ENCODE results near the gene SSUH2.

The SSUH2 gene

GRCh38 chr3:8649757-8650156 lies 5.2 kb upstream of the SSUH2 start:
- no peaks in the 10 kb centered on the region for H3K79me2 ChIP-seq (ENCODE audit: control insufficient read depth, insufficient read depth, low read length, poor library complexity)
- no peaks in the 10 kb centered on the region for H3K9me3 ChIP-seq (ENCODE audit: insufficient read depth, low read depth, low read length)
- no peak overlapping the region for H4K91ac ChIP-seq (ENCODE audit: low read depth, low read length)
- H3K4ac ChIP-seq (ENCODE audit: low read depth, low read length) = no peak overlapping the region
- H3K14ac ChIP-seq (ENCODE audit: low read length) = no peak overlapping the region
- H2BK5ac ChIP-seq (ENCODE audit: low read depth, low read length, poor library complexity) = no peak overlapping the region
- H3K27me3 ChIP-seq (ENCODE audit: insufficient read depth, low read length) = no peaks in the 10 kb centered on the region
- H2BK120ac ChIP-seq (ENCODE audit: insufficient read depth, low read length, poor library complexity) = no peak overlapping the region
- H3K27ac ChIP-seq (ENCODE audit: low read depth, low read length) = no peak overlapping the region
- no peak for DNase-seq
- no peak overlapping the region for H3K18ac ChIP-seq (ENCODE audit: low read length)
- WGBS (ENCODE audit: extremely low coverage, insufficient coverage, insufficient read length) = no CpG with 5 or more reads among the region's 5 CpGs
- H3K23ac ChIP-seq (ENCODE audit: low read length) = no peak overlapping the region
- H4K8ac ChIP-seq (ENCODE audit: low read depth, low read length) = no peak overlapping the region
- no peaks in the 10 kb centered on the region for H3K36me3 ChIP-seq (ENCODE audit: control insufficient read depth in 1 of 2, insufficient read depth in 2 of 2, low read length in 2 of 2)
- H3K4me3 ChIP-seq (ENCODE audit: low read depth, low read length) = no peak overlapping the region
- no peak overlapping the region for H2AK5ac ChIP-seq (ENCODE audit: low read length)
- no peak overlapping the region for H2AFZ ChIP-seq (ENCODE audit: insufficient read depth, low read length, poor library complexity)
- H4K12ac ChIP-seq (ENCODE audit: low read depth, low read length) = no peak overlapping the region
- no peak overlapping the region for H2BK12ac ChIP-seq (ENCODE audit: low read length)
- H3K79me1 ChIP-seq (ENCODE audit: low read length) = no peaks in the 10 kb centered on the region
- H3K4me2 ChIP-seq (ENCODE audit: low read length) = no peak overlapping the region
- H3K9ac ChIP-seq (ENCODE audit: low read length) = no peak overlapping the region
- H3K4me1 ChIP-seq (ENCODE audit: control insufficient read depth in 1 of 2, insufficient read depth in 2 of 2, low read length in 2 of 2) = no peaks in the 10 kb centered on the region

GRCh38 chr3:8648909-8649741 lies 4.5 kb upstream of the SSUH2 start:
- no peak overlapping the region for H3K27ac ChIP-seq (ENCODE audit: low read depth, low read length)
- H2BK120ac ChIP-seq (ENCODE audit: insufficient read depth, low read length, poor library complexity) = no peak overlapping the region
- H4K12ac ChIP-seq (ENCODE audit: low read depth, low read length) = no peak overlapping the region
- no peak overlapping the region for H3K23ac ChIP-seq (ENCODE audit: low read length)
- H3K18ac ChIP-seq (ENCODE audit: low read length) = no peak overlapping the region
- no peak overlapping the region for H2AFZ ChIP-seq (ENCODE audit: insufficient read depth, low read length, poor library complexity)
- H4K8ac ChIP-seq (ENCODE audit: low read depth, low read length) = no peak overlapping the region
- no peaks in the 10 kb centered on the region for H3K36me3 ChIP-seq (ENCODE audit: control insufficient read depth in 1 of 2, insufficient read depth in 2 of 2, low read length in 2 of 2)
- no peak overlapping the region for H2BK5ac ChIP-seq (ENCODE audit: low read depth, low read length, poor library complexity)
- H3K4me1 ChIP-seq (ENCODE audit: control insufficient read depth in 1 of 2, insufficient read depth in 2 of 2, low read length in 2 of 2) = no peaks in the 10 kb centered on the region
- DNase-seq = no peak
- no peak overlapping the region for H4K91ac ChIP-seq (ENCODE audit: low read depth, low read length)
- WGBS (ENCODE audit: extremely low coverage, insufficient coverage, insufficient read length) = no CpG with 5 or more reads among the region's 11 CpGs
- no peak overlapping the region for H3K14ac ChIP-seq (ENCODE audit: low read length)
- H3K4ac ChIP-seq (ENCODE audit: low read depth, low read length) = no peak overlapping the region
- H3K4me3 ChIP-seq (ENCODE audit: low read depth, low read length) = no peak overlapping the region
- H3K9me3 ChIP-seq (ENCODE audit: insufficient read depth, low read depth, low read length) = no peaks in the 10 kb centered on the region
- H3K79me2 ChIP-seq (ENCODE audit: control insufficient read depth, insufficient read depth, low read length, poor library complexity) = no peaks in the 10 kb centered on the region
- no peak overlapping the region for H2BK12ac ChIP-seq (ENCODE audit: low read length)
- H3K79me1 ChIP-seq (ENCODE audit: low read length) = no peaks in the 10 kb centered on the region
- no peaks in the 10 kb centered on the region for H3K27me3 ChIP-seq (ENCODE audit: insufficient read depth, low read length)
- H3K4me2 ChIP-seq (ENCODE audit: low read length) = no peak overlapping the region
- no peak overlapping the region for H3K9ac ChIP-seq (ENCODE audit: low read length)
- no peak overlapping the region for H2AK5ac ChIP-seq (ENCODE audit: low read length)

DNA sequence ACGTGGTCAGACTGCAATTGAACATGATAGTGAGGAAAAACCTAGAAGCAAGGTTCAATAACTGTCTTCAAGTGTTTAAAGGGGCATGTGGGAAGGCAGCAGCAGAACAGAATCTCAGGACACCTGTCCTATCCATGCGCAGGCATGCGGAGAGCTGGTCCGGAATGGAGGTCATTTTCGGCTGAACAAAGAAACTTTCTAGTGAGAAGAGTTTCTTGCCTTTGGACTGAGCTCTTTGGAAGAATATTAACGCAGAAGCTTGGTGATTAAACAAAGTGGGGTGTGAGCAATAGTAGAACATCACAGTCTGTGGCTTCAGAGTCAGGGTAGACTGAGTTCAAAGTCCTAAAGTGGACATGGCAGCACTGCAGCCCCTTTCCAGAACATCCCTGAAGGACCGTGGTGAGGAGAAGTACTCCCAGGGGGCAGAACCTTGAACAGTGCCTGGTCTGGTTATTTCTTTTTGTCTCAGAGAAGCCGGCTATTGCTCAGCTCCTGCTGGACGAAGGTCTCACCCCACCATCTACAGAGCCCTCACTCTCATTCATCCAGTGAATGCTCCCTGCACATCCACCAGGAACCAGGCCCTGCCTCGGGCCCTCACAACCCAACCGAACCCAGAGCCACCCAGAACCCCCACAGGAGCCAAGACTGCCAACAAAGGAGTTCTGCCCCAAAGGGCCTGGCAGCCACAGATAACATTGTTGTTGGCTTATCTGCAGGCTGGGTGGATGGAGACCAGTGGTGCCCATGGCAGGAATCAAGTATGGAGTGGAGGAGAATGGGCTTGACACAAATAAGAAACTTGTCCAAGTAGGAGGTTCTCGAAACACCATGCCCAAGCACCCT lies 2.8 kb upstream of the SSUH2 start:
- no peaks in the 10 kb centered on the region for H3K9me3 ChIP-seq (ENCODE audit: insufficient read depth, low read depth, low read length)
- no peak overlapping the region for H3K4me3 ChIP-seq (ENCODE audit: low read depth, low read length)
- no peak overlapping the region for H2BK12ac ChIP-seq (ENCODE audit: low read length)
- H3K36me3 ChIP-seq (ENCODE audit: control insufficient read depth in 1 of 2, insufficient read depth in 2 of 2, low read length in 2 of 2) = no peaks in the 10 kb centered on the region
- no peak overlapping the region for H2BK120ac ChIP-seq (ENCODE audit: insufficient read depth, low read length, poor library complexity)
- no peaks in the 10 kb centered on the region for H3K27me3 ChIP-seq (ENCODE audit: insufficient read depth, low read length)
- H3K4me2 ChIP-seq (ENCODE audit: low read length) = no peak overlapping the region
- no peak overlapping the region for H3K27ac ChIP-seq (ENCODE audit: low read depth, low read length)
- no peaks in the 10 kb centered on the region for H3K4me1 ChIP-seq (ENCODE audit: control insufficient read depth in 1 of 2, insufficient read depth in 2 of 2, low read length in 2 of 2)
- no peak overlapping the region for H4K12ac ChIP-seq (ENCODE audit: low read depth, low read length)
- no peak overlapping the region for H4K91ac ChIP-seq (ENCODE audit: low read depth, low read length)
- WGBS (ENCODE audit: extremely low coverage, insufficient coverage, insufficient read length) = no CpG with 5 or more reads among the region's 12 CpGs
- no peaks in the 10 kb centered on the region for H3K79me1 ChIP-seq (ENCODE audit: low read length)
- H3K23ac ChIP-seq (ENCODE audit: low read length) = no peak overlapping the region
- H3K14ac ChIP-seq (ENCODE audit: low read length) = no peak overlapping the region
- no peak for DNase-seq
- no peak overlapping the region for H3K18ac ChIP-seq (ENCODE audit: low read length)
- H3K4ac ChIP-seq (ENCODE audit: low read depth, low read length) = no peak overlapping the region
- no peak overlapping the region for H2AK5ac ChIP-seq (ENCODE audit: low read length)
- no peak overlapping the region for H4K8ac ChIP-seq (ENCODE audit: low read depth, low read length)
- no peak overlapping the region for H2BK5ac ChIP-seq (ENCODE audit: low read depth, low read length, poor library complexity)
- H3K79me2 ChIP-seq (ENCODE audit: control insufficient read depth, insufficient read depth, low read length, poor library complexity) = no peaks in the 10 kb centered on the region
- H3K9ac ChIP-seq (ENCODE audit: low read length) = no peak overlapping the region
- H2AFZ ChIP-seq (ENCODE audit: insufficient read depth, low read length, poor library complexity) = no peak overlapping the region

- Histone ChIP-seq H3K27ac (ENCODE audit: low read depth, low read length) (no peak overlapping the region), H3K79me2 (ENCODE audit: control insufficient read depth, insufficient read depth, low read length, poor library complexity) (no peaks in the 10 kb centered on the region), H4K12ac (ENCODE audit: low read depth, low read length) (no peak overlapping the region), H3K4me3 (ENCODE audit: low read depth, low read length) (no peak overlapping the region), H3K4me1 (ENCODE audit: control insufficient read depth in 1 of 2, insufficient read depth in 2 of 2, low read length in 2 of 2) (no peaks in the 10 kb centered on the region), H3K4ac (ENCODE audit: low read depth, low read length) (no peak overlapping the region), H3K14ac (ENCODE audit: low read length) (no peak overlapping the region), H3K9ac (ENCODE audit: low read length) (no peak overlapping the region), H3K27me3 (ENCODE audit: insufficient read depth, low read length) (no peaks in the 10 kb centered on the region), H4K91ac (ENCODE audit: low read depth, low read length) (no peak overlapping the region), H3K36me3 (ENCODE audit: control insufficient read depth in 1 of 2, insufficient read depth in 2 of 2, low read length in 2 of 2) (no peaks in the 10 kb centered on the region), H2AK5ac (ENCODE audit: low read length) (no peak overlapping the region), H3K79me1 (ENCODE audit: low read length) (no peaks in the 10 kb centered on the region), H4K8ac (ENCODE audit: low read depth, low read length) (no peak overlapping the region), H2BK12ac (ENCODE audit: low read length) (no peak overlapping the region), H2BK120ac (ENCODE audit: insufficient read depth, low read length, poor library complexity) (no peak overlapping the region), H2BK5ac (ENCODE audit: low read depth, low read length, poor library complexity) (no peak overlapping the region), H3K9me3 (ENCODE audit: insufficient read depth, low read depth, low read length) (no peaks in the 10 kb centered on the region), H3K23ac (ENCODE audit: low read length) (no peak overlapping the region), H3K4me2 (ENCODE audit: low read length) (no peak overlapping the region), H3K18ac (ENCODE audit: low read length) (no peak overlapping the region), H2AFZ (ENCODE audit: insufficient read depth, low read length, poor library complexity) (no peak overlapping the region)
- no CpG with 5 or more reads among the region's 14 CpGs for WGBS (ENCODE audit: extremely low coverage, insufficient coverage, insufficient read length)
- DNase-seq = no peak
Observed at GRCh38 chr3:8646313-8646938, 1.8 kb upstream of the SSUH2 start.
